ENCODE results near the gene CRY2. TPM values are rescaled to one million over a fixed set of nuclear protein-coding genes. Genes with fewer than 3 reads are reported as not detected.

The CRY2 gene
- 100 to 1,000 TPM; 248 TPM for total RNA-seq
- polyA plus RNA-seq (2013, experiment 1 of 2), result 22.4 TPM
- 19.8 TPM for polyA plus RNA-seq (2013, experiment 2 of 2)
- 16.7 to 315 (median 77.4) reads per million in 172 experiments for total RNA-seq

DNA sequence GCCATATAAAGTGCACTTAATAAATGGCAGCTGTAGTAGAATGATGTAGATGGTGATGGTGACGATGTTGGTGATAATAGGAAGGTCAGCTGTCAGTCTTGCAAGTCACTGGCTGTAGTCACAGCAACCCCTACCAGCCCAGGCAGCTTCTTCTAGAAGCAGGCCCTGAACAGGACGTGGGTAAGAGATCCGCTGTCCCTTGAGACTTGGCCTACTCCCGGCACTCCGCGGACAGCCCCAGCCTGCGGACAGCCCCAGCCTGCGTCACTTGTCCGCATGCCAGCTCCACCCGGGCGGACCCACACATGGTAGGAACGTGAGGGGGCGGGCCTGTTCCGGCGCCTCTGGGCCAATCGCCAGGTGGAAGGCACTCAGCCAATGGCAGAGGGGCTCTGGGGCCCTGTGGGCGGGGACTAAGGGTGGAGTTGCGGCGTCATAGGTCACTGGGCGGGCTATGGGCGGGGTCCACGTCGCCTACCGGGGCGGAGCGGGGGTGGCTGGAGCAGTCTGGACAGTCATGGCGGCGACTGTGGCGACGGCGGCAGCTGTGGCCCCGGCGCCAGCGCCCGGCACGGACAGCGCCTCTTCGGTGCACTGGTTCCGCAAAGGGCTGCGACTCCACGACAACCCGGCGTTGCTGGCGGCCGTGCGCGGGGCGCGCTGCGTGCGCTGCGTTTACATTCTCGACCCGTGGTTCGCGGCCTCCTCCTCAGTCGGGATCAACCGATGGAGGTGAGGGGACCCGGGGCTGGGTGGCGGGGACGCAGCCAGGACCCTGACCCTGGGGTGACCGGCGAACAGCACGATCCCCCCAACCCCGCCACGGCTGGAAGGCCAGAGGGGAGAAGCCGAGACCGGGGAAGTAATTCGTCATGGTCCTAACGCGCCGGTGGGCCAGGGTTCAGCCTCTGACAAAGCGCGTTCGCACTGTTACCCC lies at the start of gene CRY2:
CRY2 (plus strand) TSS at position 502 of the 937 bp plus-strand sequence; CDS start at position 518, 16 bp downstream.
- Mint-ChIP-seq H3K27ac (peak within 1 kb of the TSS; percentile 100), H3K4me3 (peak within 1 kb of the TSS; percentile 96), H3K9me3 (no peaks in the 10 kb centered on the region), H3K4me1 (ENCODE audit: low read depth) (peaks cover 70% of the 10 kb centered on the region), H3K27me3 (no peaks in the 10 kb centered on the region), H3K36me3 (ENCODE audit: low read depth) (peaks cover 27% of the 10 kb centered on the region)
- ChIA-PET CTCF (interaction anchor here (0.7 to 1.3 kb wide), 3 partner anchors 11 to 159 kb away, joined by 3 to 5 read pairs (median 3); no protein-coding TSS in a partner anchor), POLR2A (interaction anchor here (0.7 to 3.6 kb wide), 14 partner anchors 12 to 1090 kb away, joined by 3 to 43 read pairs (median 3); partner anchors contain the start of genes CSTPP1, PEX16 and SLC35C1)
- no peak for TF ChIP-seq CTCF (IDR thresholded peaks at IDR 0.05)
- peak; percentile 95 to 99 (median 98) for DNase-seq
- no peaks in the 10 kb centered on the region for H3K9me3 ChIP-seq (ENCODE audit: control insufficient read depth in 1 of 2, insufficient read depth in 1 of 2, low read length in 2 of 2)
- ATAC-seq (ENCODE audit: poor library complexity), result peak; percentile 77
- H3K4me3 ChIP-seq (ENCODE audit: low read length), result peak within 1 kb of the TSS; percentile 94
- H3K27me3 ChIP-seq (ENCODE audit: control insufficient read depth in 1 of 2, insufficient read depth in 2 of 2, low read length in 2 of 2), result no peaks in the 10 kb centered on the region
- intact Hi-C loops (cut with DNase I, micrococcal nuclease), result loop anchor here in 1 of 2 experiments (1.0 to 10.0 kb wide), 7 partner anchors 40 to 1705 kb away; partner anchors contain the start of genes ATG13, CELF1, CSTPP1 and HARBI1
- peaks cover 12% of the 10 kb centered on the region for H3K36me3 ChIP-seq (ENCODE audit: insufficient read depth, low read length)
- H3K27ac ChIP-seq (ENCODE audit: low read depth in 1 of 2, low read length in 2 of 2), result peak within 1 kb of the TSS; percentile 91 to 93
- peaks cover 41% of the 10 kb centered on the region for H3K4me1 ChIP-seq (ENCODE audit: insufficient read depth, low read length)

DNA sequence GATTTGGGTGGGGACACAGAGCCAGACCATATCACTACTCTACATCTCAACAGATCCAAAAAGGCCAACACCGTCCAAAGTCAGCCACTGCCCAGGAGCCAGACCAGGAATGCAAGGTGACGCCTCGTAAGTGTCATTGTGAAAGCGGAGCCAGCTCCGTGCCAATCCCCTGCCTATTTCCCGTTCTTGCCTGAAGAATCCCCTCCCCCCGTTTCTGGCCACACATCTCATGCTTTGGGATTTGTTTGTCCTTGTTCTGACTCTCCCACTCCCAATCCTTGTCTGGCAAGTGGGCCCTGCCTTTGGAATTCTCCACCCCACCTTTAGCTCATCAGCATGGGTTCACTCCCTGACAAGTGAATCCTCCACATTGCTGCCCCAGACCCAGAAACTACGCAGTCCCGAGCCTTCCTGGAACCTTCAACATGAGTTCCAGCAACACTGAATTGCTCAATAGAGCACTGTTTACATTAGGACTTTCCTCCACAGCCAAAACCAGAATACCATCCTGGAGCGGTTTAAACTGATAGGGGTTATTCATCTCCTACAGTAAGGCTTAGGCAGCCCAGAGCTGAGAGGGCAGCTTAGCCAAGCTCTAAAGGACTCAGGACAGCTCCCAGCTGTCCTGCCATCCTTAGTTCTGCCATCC lies 48.4 kb upstream of the CRY2 start:
- Histone ChIP-seq H3K4me1 (ENCODE audit: insufficient read depth, low read length) (peaks cover 3% of the 10 kb centered on the region), H3K27ac (ENCODE audit: low read depth in 1 of 2, low read length in 2 of 2) (no peak overlapping the region), H3K4me3 (ENCODE audit: low read length) (no peak overlapping the region), H3K27me3 (ENCODE audit: control insufficient read depth in 1 of 2, insufficient read depth in 2 of 2, low read length in 2 of 2) (no peaks in the 10 kb centered on the region), H3K36me3 (ENCODE audit: insufficient read depth, low read length) (no peaks in the 10 kb centered on the region), H3K9me3 (ENCODE audit: control insufficient read depth in 1 of 2, insufficient read depth in 1 of 2, low read length in 2 of 2) (no peaks in the 10 kb centered on the region)
- POLR2A ChIA-PET, result no interaction called here
- H3K4me1 Mint-ChIP-seq (ENCODE audit: low read depth), result peaks cover 6% of the 10 kb centered on the region
- intact Hi-C loops (cut with DNase I, micrococcal nuclease), result no loop called here
- no peaks in the 10 kb centered on the region for H3K9me3 Mint-ChIP-seq
- CTCF ChIA-PET, result interaction anchor here (3.0 kb wide), 1 partner anchor 27 kb away, joined by 9 read pairs; no protein-coding TSS in a partner anchor
- no peak for TF ChIP-seq CTCF (IDR thresholded peaks at IDR 0.05)
- DNase-seq (no peak), ATAC-seq (ENCODE audit: poor library complexity) (no peak)
- H3K4me3 Mint-ChIP-seq, result no peak overlapping the region
- H3K27me3 Mint-ChIP-seq, result no peaks in the 10 kb centered on the region
- H3K36me3 Mint-ChIP-seq (ENCODE audit: low read depth), result no peaks in the 10 kb centered on the region
- no peak overlapping the region for H3K27ac Mint-ChIP-seq

GRCh38 chr11:45799562-45799961 lies 47.7 kb upstream of the CRY2 start:
- no peaks in the 10 kb centered on the region for H3K27me3 Mint-ChIP-seq
- DNase-seq, result no peak
- H3K4me3 Mint-ChIP-seq, result no peak overlapping the region
- no peak overlapping the region for H3K27ac Mint-ChIP-seq
- CTCF ChIA-PET, result interaction anchor here (3.0 kb wide), 1 partner anchor 28 kb away, joined by 9 read pairs; no protein-coding TSS in a partner anchor
- H3K27ac ChIP-seq (ENCODE audit: low read depth in 1 of 2, low read length in 2 of 2), result no peak overlapping the region
- no peak for ATAC-seq (ENCODE audit: poor library complexity)
- H3K9me3 Mint-ChIP-seq, result no peaks in the 10 kb centered on the region
- POLR2A ChIA-PET, result no interaction called here
- peaks cover 8% of the 10 kb centered on the region for H3K4me1 ChIP-seq (ENCODE audit: insufficient read depth, low read length)
- intact Hi-C loops (cut with DNase I, micrococcal nuclease), result no loop called here
- no peaks in the 10 kb centered on the region for H3K27me3 ChIP-seq (ENCODE audit: control insufficient read depth in 1 of 2, insufficient read depth in 2 of 2, low read length in 2 of 2)
- H3K36me3 ChIP-seq (ENCODE audit: insufficient read depth, low read length), result no peaks in the 10 kb centered on the region
- TF ChIP-seq CTCF (IDR thresholded peaks at IDR 0.05), result no peak
- H3K9me3 ChIP-seq (ENCODE audit: control insufficient read depth in 1 of 2, insufficient read depth in 1 of 2, low read length in 2 of 2), result no peaks in the 10 kb centered on the region
- peaks cover 4% of the 10 kb centered on the region for H3K36me3 Mint-ChIP-seq (ENCODE audit: low read depth)
- H3K4me3 ChIP-seq (ENCODE audit: low read length), result no peak overlapping the region
- peaks cover 8% of the 10 kb centered on the region for H3K4me1 Mint-ChIP-seq (ENCODE audit: low read depth)

All from CD4-positive, alpha-beta T cell (primary cell).